Measurements from ENCODE around the gene SLC9A3. TPM values are rescaled to one million over a fixed set of nuclear protein-coding genes. Genes with fewer than 3 reads are reported as not detected.

Gene SLC9A3
- total and polyA plus RNA-seq, 2 of the 13 experiments (the other 11 are each of a cell fraction or from before 2014, with no cell fraction given): 1.5 to 1.8 TPM

GRCh38 chr5:514673-515072 lies 9.6 kb downstream of the SLC9A3 start:
- H3K4me1 ChIP-seq (ENCODE audit: insufficient read depth, low read length): peaks cover 14% of the 10 kb centered on the region
- POLR2A ChIA-PET: no interaction called here
- H3K27me3 ChIP-seq (ENCODE audit: control insufficient read depth in 1 of 2, insufficient read depth in 2 of 2, low read length in 2 of 2): peaks cover 1 to 49% of the 10 kb centered on the region in 2 experiments; a peak in 3 of 5 replicates
- TF ChIP-seq MTF1 (CRISPR knock-in tag; IDR thresholded peaks at IDR 0.05) (no peak), PLRG1 (conservative IDR thresholded peaks at IDR 0.05) (no peak), HNF4A (CRISPR knock-in tag; IDR thresholded peaks at IDR 0.05) (peak; percentile 51), ATF7 (IDR thresholded peaks at IDR 0.05) (no peak), ATF7 (CRISPR knock-in tag; IDR thresholded peaks at IDR 0.05) (no peak), CEBPB (IDR thresholded peaks at IDR 0.05; ENCODE audit: borderline replicate concordance, low read depth, low read length) (no peak), NR2C2 (CRISPR knock-in tag; IDR thresholded peaks at IDR 0.05; ENCODE audit: borderline replicate concordance) (no peak), TEAD3 (CRISPR knock-in tag; optimal IDR thresholded peaks at IDR 0.05; ENCODE audit: borderline replicate concordance) (no peak), MLXIP (CRISPR knock-in tag; IDR thresholded peaks at IDR 0.05; ENCODE audit: borderline replicate concordance) (no peak), ZNF609 (CRISPR knock-in tag; IDR thresholded peaks at IDR 0.05; ENCODE audit: borderline replicate concordance) (no peak), EHMT2 (IDR thresholded peaks at IDR 0.05; ENCODE audit: borderline replicate concordance, low read depth, low read length) (no peak), BRCA1 (CRISPR knock-in tag; IDR thresholded peaks at IDR 0.05) (no peak), ATF5 (CRISPR knock-in tag; IDR thresholded peaks at IDR 0.05; ENCODE audit: low read depth) (no peak), ZNF30 (CRISPR knock-in tag; IDR thresholded peaks at IDR 0.05) (no peak), TFE3 (CRISPR knock-in tag; IDR thresholded peaks at IDR 0.05) (no peak)

More at GRCh38 chr5:514673-515072, 9.6 kb downstream of the SLC9A3 start:
- H3K79me2 ChIP-seq (ENCODE audit: insufficient read depth, low read length): no peaks in the 10 kb centered on the region
- no peaks in the 10 kb centered on the region for H3K36me3 ChIP-seq (replicated peaks in 1 of 2; ENCODE audit: control insufficient read depth in 1 of 2, insufficient read depth in 2 of 2, low read length in 2 of 2)
- no peak overlapping the region for H3K27ac ChIP-seq (ENCODE audit: extremely low read length, insufficient read depth, low read length)
- ATAC-seq (peak; percentile 77), FAIRE-seq (peak; percentile 34), DNase-seq (ENCODE audit: low spot score) (peak; percentile 25)
- intact Hi-C loops (cut with micrococcal nuclease; ENCODE audit: unreplicated experiment) (no loop called here), in situ Hi-C loops (cut with HindIII; ENCODE audit: extremely low pct_ligation_motif_present, low pct_unique_long_range_greater_than_20kb) (no loop called here)
- no peaks in the 10 kb centered on the region for H3K9me3 ChIP-seq (ENCODE audit: low read length)
- peak overlapping the region in 1 of 3 experiments; percentile 35; a peak in 2 of 6 replicates for H3K4me3 ChIP-seq (replicated peaks in 1 of 3; ENCODE audit: insufficient read depth in 1 of 3, low read depth in 2 of 3, low read length in 3 of 3)
- H3K9ac ChIP-seq (ENCODE audit: insufficient read depth, low read depth, low read length): no peak overlapping the region
- no peaks in the 10 kb centered on the region for H4K20me1 ChIP-seq (ENCODE audit: insufficient read depth, low read length)
- 12% methylated on average over 6 of the region's 8 CpGs for WGBS (ENCODE audit: low lambda C conversion rate)
- CTCF ChIA-PET (ENCODE audit: low intra/inter-chr PET ratio, low total read pairs): no interaction called here
- BruUV-seq (replicated peaks): no TSS peak
- peak overlapping the region; percentile 56 for H3K4me2 ChIP-seq (ENCODE audit: low read depth, low read length)
- H2AFZ ChIP-seq (ENCODE audit: low read length): no peak overlapping the region

All from HepG2 (cell line).